Astrocyte of the cerebellum (primary cell): ENCODE measurements around the gene SFXN5.

Experiments used
- DNase-seq: peaks from one replicate; pipeline ENCODE4 v3.0.0-alpha.2; 2011; ENCODE audit warnings: low read depth
- H3K4me3 ChIP-seq: 2 replicates; pipeline ENCODE4 v1.5.1; 2011; ENCODE audit warnings: mild to moderate bottlenecking, low read depth, low read length, moderate library complexity
- CTCF ChIP-seq: IDR thresholded peaks from 2 replicates; pipeline ENCODE4 v1.5.1; 2012; ENCODE audit warnings: low read length, low read depth, moderate library complexity, mild to moderate bottlenecking; ENCODE audit errors: missing control alignments
- in situ Hi-C: cut with HindIII; loops from 2 replicates; pipeline ENCODE4 v1.10.0; 2017; ENCODE audit warnings: low sequenced_read_pairs

The SFXN5 gene

GRCh38 chr2:73112026-73112912 lies 40.8 kb upstream of the SFXN5 start:
- no peak for DNase-seq
- peak overlapping the region; percentile 68 for H3K4me3 ChIP-seq
- in situ Hi-C loops = no loop called here
- TF ChIP-seq CTCF = no peak

- in situ Hi-C loops = no loop called here
- DNase-seq = peak; percentile 36
- no peak for TF ChIP-seq CTCF
- peak overlapping the region; percentile 68 for H3K4me3 ChIP-seq
Measured at GRCh38 chr2:73111073-73112025, 39.8 kb upstream of the SFXN5 start.

- TF ChIP-seq CTCF = no peak
- no peak for DNase-seq
- in situ Hi-C loops = no loop called here
- H3K4me3 ChIP-seq = peak overlapping the region; percentile 68
Measured at GRCh38 chr2:73110168-73111072, 38.9 kb upstream of the SFXN5 start.

GRCh38 chr2:73109431-73110167 lies 38.1 kb upstream of the SFXN5 start:
- in situ Hi-C loops = no loop called here
- no peak for DNase-seq
- no peak for TF ChIP-seq CTCF
- no peak overlapping the region for H3K4me3 ChIP-seq

- in situ Hi-C loops = no loop called here
- DNase-seq = no peak
- H3K4me3 ChIP-seq = no peak overlapping the region
- TF ChIP-seq CTCF = no peak
Measured at GRCh38 chr2:73107211-73107926, 35.9 kb upstream of the SFXN5 start.
